ENCODE results near the gene SELENOM.

SELENOM gene

DNA sequence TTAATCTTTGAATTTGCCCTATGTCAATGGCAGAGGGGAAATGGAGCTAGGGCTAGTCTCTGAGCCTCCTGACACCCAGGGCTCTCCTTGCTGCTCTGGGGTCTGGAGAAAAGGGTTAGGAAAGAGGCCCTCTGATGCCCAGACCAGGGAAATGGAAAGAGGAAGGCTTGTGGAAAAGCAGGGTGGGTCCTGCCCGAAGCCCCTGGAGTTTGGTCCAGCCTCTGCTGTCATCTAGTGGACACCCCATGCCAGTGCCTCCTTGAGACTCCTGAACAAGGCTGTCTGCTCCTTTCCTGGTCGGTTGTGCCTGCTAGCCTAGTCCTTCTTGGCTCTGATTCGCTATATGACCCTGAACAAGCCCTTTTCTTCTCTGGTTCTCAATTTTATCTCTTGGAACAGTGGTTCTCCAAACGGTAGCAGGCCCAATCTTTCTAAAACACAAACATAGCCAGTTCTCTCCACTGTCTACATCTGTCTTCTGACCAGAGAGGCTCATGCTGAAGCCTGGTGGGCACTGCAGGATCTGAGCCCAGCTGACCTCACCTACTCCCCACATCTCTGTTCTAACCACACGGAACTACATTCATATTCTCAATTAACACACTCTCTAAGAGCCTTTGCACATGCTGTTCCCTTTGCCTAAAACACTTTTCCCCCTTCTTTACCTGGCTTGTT is 41.7 kb upstream of the SELENOM start:
- TF ChIP-seq, protein P1, sequence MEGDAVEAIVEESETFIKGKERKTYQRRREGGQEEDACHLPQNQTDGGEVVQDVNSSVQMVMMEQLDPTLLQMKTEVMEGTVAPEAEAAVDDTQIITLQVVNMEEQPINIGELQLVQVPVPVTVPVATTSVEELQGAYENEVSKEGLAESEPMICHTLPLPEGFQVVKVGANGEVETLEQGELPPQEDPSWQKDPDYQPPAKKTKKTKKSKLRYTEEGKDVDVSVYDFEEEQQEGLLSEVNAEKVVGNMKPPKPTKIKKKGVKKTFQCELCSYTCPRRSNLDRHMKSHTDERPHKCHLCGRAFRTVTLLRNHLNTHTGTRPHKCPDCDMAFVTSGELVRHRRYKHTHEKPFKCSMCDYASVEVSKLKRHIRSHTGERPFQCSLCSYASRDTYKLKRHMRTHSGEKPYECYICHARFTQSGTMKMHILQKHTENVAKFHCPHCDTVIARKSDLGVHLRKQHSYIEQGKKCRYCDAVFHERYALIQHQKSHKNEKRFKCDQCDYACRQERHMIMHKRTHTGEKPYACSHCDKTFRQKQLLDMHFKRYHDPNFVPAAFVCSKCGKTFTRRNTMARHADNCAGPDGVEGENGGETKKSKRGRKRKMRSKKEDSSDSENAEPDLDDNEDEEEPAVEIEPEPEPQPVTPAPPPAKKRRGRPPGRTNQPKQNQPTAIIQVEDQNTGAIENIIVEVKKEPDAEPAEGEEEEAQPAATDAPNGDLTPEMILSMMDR (conservative IDR thresholded peaks at IDR 0.05; ENCODE audit: low read depth): peak; percentile 90
- CTCF ChIA-PET: interaction anchor here (0.6 to 1.0 kb wide), 3 partner anchors 38 to 1545 kb away, joined by 3 to 5 read pairs (median 3); no protein-coding TSS in a partner anchor
- peak; percentile 75 for DNase-seq (ENCODE audit: low spot score)
- POLR2A ChIA-PET (ENCODE audit: low non-redundant PET): no interaction called here
- H3K27ac ChIP-seq: no peak overlapping the region

DNA sequence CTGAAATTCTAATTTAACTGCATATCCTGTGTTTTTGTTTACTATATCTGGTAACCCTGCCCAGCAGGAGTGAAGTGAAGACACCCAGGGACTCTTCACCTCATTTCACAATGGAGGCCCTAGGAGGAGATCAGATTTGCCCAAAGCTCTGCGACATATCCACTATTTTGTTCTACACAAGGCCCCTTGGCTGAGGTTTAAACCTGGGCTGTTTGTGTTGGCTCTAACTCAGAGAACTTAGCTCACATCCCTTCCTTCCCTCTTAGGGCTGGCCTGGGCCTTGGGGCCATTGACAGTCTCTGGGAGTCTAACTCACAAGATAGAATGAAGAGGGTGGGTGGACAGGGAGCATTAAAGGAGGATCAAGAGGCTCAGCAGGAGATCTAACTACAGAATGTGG is 41.1 kb upstream of the SELENOM start:
- ChIA-PET CTCF (interaction anchor here (0.6 to 0.7 kb wide), 4 partner anchors 41 to 1544 kb away, joined by 3 to 7 read pairs (median 4); partner anchors contain the start of gene SELENOM), POLR2A (ENCODE audit: low non-redundant PET) (no interaction called here)
- no peak overlapping the region for H3K27ac ChIP-seq
- TF ChIP-seq, protein P1 (conservative IDR thresholded peaks at IDR 0.05; ENCODE audit: low read depth): no peak
- DNase-seq (ENCODE audit: low spot score): no peak

DNA sequence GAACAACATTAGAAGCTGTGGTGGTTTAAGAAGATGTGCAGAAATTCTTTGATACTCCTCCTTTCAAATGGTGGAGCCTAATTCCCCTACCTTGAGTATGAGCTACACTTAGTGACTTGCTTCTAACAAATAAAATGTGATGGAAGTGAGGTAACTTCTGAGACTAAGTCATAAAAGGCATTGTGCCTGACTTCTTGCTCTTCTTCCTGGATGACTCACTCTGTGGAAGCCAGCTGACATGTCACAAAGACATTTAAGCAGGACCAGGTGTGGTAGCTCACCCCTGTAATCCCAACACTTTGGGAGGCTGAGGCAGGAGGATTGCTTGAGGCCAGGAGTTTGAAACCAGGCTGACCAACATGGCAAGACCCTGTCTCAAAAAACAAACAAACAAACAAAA is 36.9 kb upstream of the SELENOM start:
- TF ChIP-seq, protein P1 (conservative IDR thresholded peaks at IDR 0.05; ENCODE audit: low read depth): no peak
- no peak for DNase-seq (ENCODE audit: low spot score)
- ChIA-PET POLR2A (ENCODE audit: low non-redundant PET) (no interaction called here), CTCF (interaction anchor here (0.6 kb wide), 1 partner anchor 18 kb away, joined by 4 read pairs; no protein-coding TSS in a partner anchor)
- no peak overlapping the region for H3K27ac ChIP-seq

DNA sequence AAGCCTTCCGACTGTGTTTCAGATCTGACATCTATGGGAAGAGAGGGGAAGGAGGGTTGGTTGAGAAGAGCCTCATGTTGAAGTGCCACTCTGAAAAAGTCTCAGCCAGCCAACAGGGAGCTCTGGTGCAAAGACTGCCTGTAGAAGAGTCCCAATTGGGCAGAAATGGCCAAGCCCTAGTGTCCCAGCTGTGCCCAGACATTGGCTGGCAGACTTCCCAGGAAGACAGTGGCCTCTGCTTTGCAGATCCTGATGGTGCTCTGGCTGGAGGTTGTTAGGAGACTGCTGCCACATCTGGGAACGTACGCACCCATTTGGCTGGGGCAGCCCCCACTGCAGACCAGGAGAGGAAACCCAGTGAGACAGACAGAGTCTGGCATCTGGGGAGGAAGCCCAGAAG is 36.2 kb upstream of the SELENOM start:
- ChIA-PET CTCF (interaction anchor here (0.7 kb wide), 1 partner anchor 14 kb away, joined by 3 read pairs; no protein-coding TSS in a partner anchor), POLR2A (ENCODE audit: low non-redundant PET) (no interaction called here)
- no peak overlapping the region for H3K27ac ChIP-seq
- DNase-seq (ENCODE audit: low spot score): no peak
- TF ChIP-seq, protein P1 (conservative IDR thresholded peaks at IDR 0.05; ENCODE audit: low read depth): no peak

DNA sequence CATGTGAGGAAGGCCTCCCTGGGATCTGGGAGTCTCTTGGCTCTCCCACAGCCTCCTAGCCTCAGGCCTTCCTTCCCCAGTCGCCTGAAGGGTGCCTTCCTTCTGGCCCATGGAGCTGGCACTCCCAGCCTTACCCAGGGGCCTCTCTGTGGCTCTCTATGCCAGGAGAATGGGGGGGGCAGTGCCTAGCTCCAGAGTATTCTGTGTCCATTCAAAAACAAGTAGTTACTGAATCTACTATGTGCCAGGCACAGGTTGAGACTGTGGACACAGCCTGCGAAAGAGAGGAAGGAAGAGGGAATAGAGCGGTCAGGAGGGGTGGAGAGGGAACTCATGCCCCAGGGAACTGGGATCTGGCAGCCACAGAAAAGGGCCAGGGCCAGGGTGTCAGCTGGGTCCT is 35.7 kb upstream of the SELENOM start:
- no peak overlapping the region for H3K27ac ChIP-seq
- ChIA-PET POLR2A (ENCODE audit: low non-redundant PET) (no interaction called here), CTCF (interaction anchor here (0.7 kb wide), 1 partner anchor 14 kb away, joined by 3 read pairs; no protein-coding TSS in a partner anchor)
- no peak for DNase-seq (ENCODE audit: low spot score)
- TF ChIP-seq, protein P1 (conservative IDR thresholded peaks at IDR 0.05; ENCODE audit: low read depth): no peak

DNA sequence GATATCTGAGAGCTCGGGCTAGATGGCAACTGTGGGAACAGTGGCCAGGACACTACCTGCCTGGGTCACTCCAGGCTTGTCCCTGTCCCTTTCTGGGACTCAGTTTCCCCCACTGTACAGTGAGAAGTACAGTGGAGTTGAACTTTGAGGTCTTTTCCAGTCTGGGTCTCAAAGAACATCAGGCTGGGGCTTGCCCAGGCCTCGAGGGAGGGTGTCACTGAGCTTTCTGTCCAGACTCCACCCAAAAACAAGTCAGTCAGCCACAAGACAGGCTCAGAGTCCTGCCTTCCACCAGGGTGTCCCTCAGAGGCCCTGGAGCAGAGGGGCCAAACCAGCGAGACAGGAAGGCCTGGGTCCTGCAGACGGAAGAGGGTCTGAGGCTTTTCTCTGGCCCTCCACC is 34.9 kb upstream of the SELENOM start:
- DNase-seq (ENCODE audit: low spot score): no peak
- ChIA-PET POLR2A (ENCODE audit: low non-redundant PET) (no interaction called here), CTCF (interaction anchor here (0.5 kb wide), 1 partner anchor 69 kb away, joined by 3 read pairs; no protein-coding TSS in a partner anchor)
- H3K27ac ChIP-seq: no peak overlapping the region
- TF ChIP-seq, protein P1 (conservative IDR thresholded peaks at IDR 0.05; ENCODE audit: low read depth): no peak

Data from RWPE1 (cell line).